HepG2 (cell line): Measurements from ENCODE around the gene TNFAIP8L1. TPM values are rescaled to one million over a fixed set of nuclear protein-coding genes. Genes with fewer than 3 reads are reported as not detected.

Experiments
- CEBPB ChIP-seq: IDR thresholded peaks from 2 replicates; pipeline ENCODE4 v1.6.1; 2011; ENCODE audit warnings: low read depth, low read length, improper control_type of control experiment, borderline replicate concordance
- EHMT2 ChIP-seq: fragments of 200-600 bp; sonication (generic); IDR thresholded peaks from 2 replicates; pipeline ENCODE4 v1.7.0; 2017; ENCODE audit warnings: antibody characterized with exemption, low read depth, low read length, borderline replicate concordance
- GFI1 ChIP-seq: sonication (generic); formaldehyde crosslinking; IDR thresholded peaks from 2 replicates; pipeline ENCODE4 v1.5.0; 2020; ENCODE audit warnings: missing genetic modification reagents, mild to moderate bottlenecking, borderline replicate concordance
- KDM6A ChIP-seq: IDR thresholded peaks from 2 replicates; pipeline ENCODE4 v1.6.1; 2016; ENCODE audit warnings: low read depth
- MAF1 ChIP-seq: sonication (generic); formaldehyde crosslinking; IDR thresholded peaks from 2 replicates; pipeline ENCODE4 v1.5.0; 2020; ENCODE audit warnings: missing genetic modification reagents, borderline replicate concordance
- NFRKB ChIP-seq: fragments of 450-650 bp; IDR thresholded peaks from 2 replicates; pipeline ENCODE4 v1.6.1; 2017
- PCBP2 ChIP-seq: fragments of 200-400 bp; formaldehyde crosslinking; optimal IDR thresholded peaks from 2 replicates; pipeline ENCODE3; 2018; ENCODE audit warnings: low read length, low read depth; ENCODE audit not compliant: poor library complexity, severe bottlenecking
- THRA ChIP-seq: sonication (generic); formaldehyde crosslinking; IDR thresholded peaks from 2 replicates; pipeline ENCODE4 v1.4.0; 2020; ENCODE audit warnings: missing genetic modification reagents, borderline replicate concordance
- ZFP62 ChIP-seq: sonication (generic); formaldehyde crosslinking; IDR thresholded peaks from 2 replicates; pipeline ENCODE4 v1.4.0; 2020; ENCODE audit warnings: missing genetic modification reagents
- ZFY ChIP-seq: sonication (generic); formaldehyde crosslinking; IDR thresholded peaks from 2 replicates; pipeline ENCODE4 v1.4.0; 2020; ENCODE audit warnings: missing genetic modification reagents
- ZNF232 ChIP-seq: sonication (generic); formaldehyde crosslinking; IDR thresholded peaks from 2 replicates; pipeline ENCODE4 v1.4.0; 2020; ENCODE audit warnings: missing genetic modification reagents, borderline replicate concordance
- ZNF24 ChIP-seq: fragments of 450-650 bp; IDR thresholded peaks from 2 replicates; pipeline ENCODE4 v1.6.1; 2017; ENCODE audit warnings: antibody characterized with exemption, mild to moderate bottlenecking
- ZNF253 ChIP-seq: sonication (generic); formaldehyde crosslinking; IDR thresholded peaks from 2 replicates; pipeline ENCODE4 v1.8.0; 2022; ENCODE audit warnings: mild to moderate bottlenecking, missing genetic modification reagents, borderline replicate concordance
- ZNF644 ChIP-seq: IDR thresholded peaks from 2 replicates; pipeline ENCODE4 v1.6.1; 2016; ENCODE audit warnings: low read depth
- polyA plus RNA-seq, 8 experiments: library from polyadenylated mRNA; depleted of rRNA in 3 of 8; stranded (reverse) in 7 of 8; unstranded in 1 of 8; fragments of >200 nt; fragmentation: Illumina TruSeq in 4 of 8; extraction: Trizol in 4 of 8; gene quantifications; 2 replicates each; pipeline versions ENCODE4 v1.2.1 to v1.2.3, GENCODE V29; 2011 to 2016; ENCODE audit warnings: low read depth in 4 of 8, missing spikeins in 1 of 8, mixed read lengths in 1 of 8; ENCODE audit not compliant: insufficient read depth in 1 of 8
- total RNA-seq, 5 experiments: library from RNA; depleted of rRNA; stranded (reverse); fragments of >200 nt; fragmentation: Illumina TruSeq; extraction: Trizol; gene quantifications; 2 replicates each; pipeline ENCODE4 v1.2.3, GENCODE V29; 2016; ENCODE audit warnings: low read depth in 1 of 5
- TF ChIP-seq, protein P1 (sequence below): sonication (generic); formaldehyde crosslinking; IDR thresholded peaks from 2 replicates; pipeline ENCODE4 v1.8.0; 2022; ENCODE audit warnings: missing genetic modification reagents, mild to moderate bottlenecking, borderline replicate concordance
- TF ChIP-seq, protein P2 (sequence below): sonication (generic); formaldehyde crosslinking; IDR thresholded peaks from 2 replicates; pipeline ENCODE4 v1.8.1; 2023; ENCODE audit warnings: mild to moderate bottlenecking, missing genetic modification reagents
- TF ChIP-seq, protein P3 (sequence below): sonication (generic); formaldehyde crosslinking; IDR thresholded peaks from 2 replicates; pipeline ENCODE4 v1.9.0; 2021; ENCODE audit warnings: mild to moderate bottlenecking, missing genetic modification reagents
- TF ChIP-seq, protein P4 (sequence below): fragments of 450-650 bp; IDR thresholded peaks from 2 replicates; pipeline ENCODE4 v1.6.1; 2017

Gene TNFAIP8L1
- total and polyA plus RNA-seq, 2 of the 13 experiments (the other 11 are each of a cell fraction or from before 2014, with no cell fraction given) = 13.4 to 21.4 TPM

DNA sequence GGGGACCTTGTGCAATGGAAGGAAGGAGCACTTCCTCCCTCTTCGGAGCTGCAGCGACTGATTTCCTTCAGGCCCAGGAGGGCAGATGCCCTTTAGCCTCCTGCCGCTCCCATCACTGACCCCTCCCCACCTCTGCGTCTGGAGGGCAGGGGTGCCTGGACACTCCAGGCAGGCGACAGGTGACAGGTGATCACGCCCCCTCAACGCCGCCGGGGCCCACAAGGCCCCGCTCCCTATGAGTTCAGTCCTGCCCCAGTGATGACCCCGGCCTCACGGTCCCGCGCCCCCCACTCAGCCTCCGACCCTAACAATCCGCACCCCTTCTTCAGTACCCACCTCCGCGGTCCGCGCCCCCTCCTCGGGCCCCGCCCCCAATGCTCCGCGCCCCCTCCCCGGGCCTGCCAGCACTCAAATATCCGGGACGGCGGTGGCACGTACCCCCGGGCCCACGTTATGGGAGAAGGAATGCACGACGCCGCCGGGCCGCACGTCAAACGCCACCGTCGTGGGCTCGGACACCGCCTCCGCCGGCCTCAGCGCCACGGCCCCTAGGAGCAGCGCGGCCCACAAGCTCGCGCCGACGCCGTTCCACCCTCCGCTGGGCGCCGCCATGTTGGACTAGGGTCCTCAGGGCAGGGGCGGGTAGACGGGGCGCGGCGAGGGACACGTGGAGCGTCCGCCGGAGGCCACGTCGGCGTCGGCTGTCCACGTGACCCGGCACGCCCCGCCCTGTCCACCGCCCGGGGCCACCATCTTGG, 30.6 kb downstream of the TNFAIP8L1 start, which contains the start of gene MYDGF (continued):
- TF ChIP-seq, protein P1, sequence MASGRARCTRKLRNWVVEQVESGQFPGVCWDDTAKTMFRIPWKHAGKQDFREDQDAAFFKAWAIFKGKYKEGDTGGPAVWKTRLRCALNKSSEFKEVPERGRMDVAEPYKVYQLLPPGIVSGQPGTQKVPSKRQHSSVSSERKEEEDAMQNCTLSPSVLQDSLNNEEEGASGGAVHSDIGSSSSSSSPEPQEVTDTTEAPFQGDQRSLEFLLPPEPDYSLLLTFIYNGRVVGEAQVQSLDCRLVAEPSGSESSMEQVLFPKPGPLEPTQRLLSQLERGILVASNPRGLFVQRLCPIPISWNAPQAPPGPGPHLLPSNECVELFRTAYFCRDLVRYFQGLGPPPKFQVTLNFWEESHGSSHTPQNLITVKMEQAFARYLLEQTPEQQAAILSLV (CRISPR knock-in tag) = peak; percentile 77
- TF ChIP-seq, protein P2, sequence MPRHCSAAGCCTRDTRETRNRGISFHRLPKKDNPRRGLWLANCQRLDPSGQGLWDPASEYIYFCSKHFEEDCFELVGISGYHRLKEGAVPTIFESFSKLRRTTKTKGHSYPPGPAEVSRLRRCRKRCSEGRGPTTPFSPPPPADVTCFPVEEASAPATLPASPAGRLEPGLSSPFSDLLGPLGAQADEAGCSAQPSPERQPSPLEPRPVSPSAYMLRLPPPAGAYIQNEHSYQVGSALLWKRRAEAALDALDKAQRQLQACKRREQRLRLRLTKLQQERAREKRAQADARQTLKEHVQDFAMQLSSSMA (CRISPR knock-in tag) = 0 out of 2 replicates have a peak, but pooled peaks have one; percentile 4
- TF ChIP-seq, protein P3, sequence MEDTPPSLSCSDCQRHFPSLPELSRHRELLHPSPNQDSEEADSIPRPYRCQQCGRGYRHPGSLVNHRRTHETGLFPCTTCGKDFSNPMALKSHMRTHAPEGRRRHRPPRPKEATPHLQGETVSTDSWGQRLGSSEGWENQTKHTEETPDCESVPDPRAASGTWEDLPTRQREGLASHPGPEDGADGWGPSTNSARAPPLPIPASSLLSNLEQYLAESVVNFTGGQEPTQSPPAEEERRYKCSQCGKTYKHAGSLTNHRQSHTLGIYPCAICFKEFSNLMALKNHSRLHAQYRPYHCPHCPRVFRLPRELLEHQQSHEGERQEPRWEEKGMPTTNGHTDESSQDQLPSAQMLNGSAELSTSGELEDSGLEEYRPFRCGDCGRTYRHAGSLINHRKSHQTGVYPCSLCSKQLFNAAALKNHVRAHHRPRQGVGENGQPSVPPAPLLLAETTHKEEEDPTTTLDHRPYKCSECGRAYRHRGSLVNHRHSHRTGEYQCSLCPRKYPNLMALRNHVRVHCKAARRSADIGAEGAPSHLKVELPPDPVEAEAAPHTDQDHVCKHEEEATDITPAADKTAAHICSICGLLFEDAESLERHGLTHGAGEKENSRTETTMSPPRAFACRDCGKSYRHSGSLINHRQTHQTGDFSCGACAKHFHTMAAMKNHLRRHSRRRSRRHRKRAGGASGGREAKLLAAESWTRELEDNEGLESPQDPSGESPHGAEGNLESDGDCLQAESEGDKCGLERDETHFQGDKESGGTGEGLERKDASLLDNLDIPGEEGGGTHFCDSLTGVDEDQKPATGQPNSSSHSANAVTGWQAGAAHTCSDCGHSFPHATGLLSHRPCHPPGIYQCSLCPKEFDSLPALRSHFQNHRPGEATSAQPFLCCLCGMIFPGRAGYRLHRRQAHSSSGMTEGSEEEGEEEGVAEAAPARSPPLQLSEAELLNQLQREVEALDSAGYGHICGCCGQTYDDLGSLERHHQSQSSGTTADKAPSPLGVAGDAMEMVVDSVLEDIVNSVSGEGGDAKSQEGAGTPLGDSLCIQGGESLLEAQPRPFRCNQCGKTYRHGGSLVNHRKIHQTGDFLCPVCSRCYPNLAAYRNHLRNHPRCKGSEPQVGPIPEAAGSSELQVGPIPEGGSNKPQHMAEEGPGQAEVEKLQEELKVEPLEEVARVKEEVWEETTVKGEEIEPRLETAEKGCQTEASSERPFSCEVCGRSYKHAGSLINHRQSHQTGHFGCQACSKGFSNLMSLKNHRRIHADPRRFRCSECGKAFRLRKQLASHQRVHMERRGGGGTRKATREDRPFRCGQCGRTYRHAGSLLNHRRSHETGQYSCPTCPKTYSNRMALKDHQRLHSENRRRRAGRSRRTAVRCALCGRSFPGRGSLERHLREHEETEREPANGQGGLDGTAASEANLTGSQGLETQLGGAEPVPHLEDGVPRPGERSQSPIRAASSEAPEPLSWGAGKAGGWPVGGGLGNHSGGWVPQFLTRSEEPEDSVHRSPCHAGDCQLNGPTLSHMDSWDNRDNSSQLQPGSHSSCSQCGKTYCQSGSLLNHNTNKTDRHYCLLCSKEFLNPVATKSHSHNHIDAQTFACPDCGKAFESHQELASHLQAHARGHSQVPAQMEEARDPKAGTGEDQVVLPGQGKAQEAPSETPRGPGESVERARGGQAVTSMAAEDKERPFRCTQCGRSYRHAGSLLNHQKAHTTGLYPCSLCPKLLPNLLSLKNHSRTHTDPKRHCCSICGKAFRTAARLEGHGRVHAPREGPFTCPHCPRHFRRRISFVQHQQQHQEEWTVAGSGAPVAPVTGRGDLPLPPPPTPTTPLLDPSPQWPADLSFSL (CRISPR knock-in tag) = no peak
- TF ChIP-seq ZFY (CRISPR knock-in tag) (peak; percentile 95), THRA (CRISPR knock-in tag) (no peak), ZNF253 (CRISPR knock-in tag) (0 out of 2 replicates have a peak, but pooled peaks have one; percentile 24), PCBP2 (no peak), NFRKB (no peak), ZNF232 (no peak; the same call in 1 of the 2 replicates), GFI1 (CRISPR knock-in tag) (no peak), KDM6A (CRISPR knock-in tag) (0 out of 2 replicates have a peak, but pooled peaks have one; percentile 14), ZNF24 (no peak), ZFP62 (CRISPR knock-in tag) (no peak), CEBPB (peak; percentile 1; the same call in 1 of the 2 replicates), ZNF644 (CRISPR knock-in tag) (no peak), MAF1 (CRISPR knock-in tag) (0 out of 2 replicates have a peak, but pooled peaks have one; percentile 15), EHMT2 (no peak)
- TF ChIP-seq, protein P4, sequence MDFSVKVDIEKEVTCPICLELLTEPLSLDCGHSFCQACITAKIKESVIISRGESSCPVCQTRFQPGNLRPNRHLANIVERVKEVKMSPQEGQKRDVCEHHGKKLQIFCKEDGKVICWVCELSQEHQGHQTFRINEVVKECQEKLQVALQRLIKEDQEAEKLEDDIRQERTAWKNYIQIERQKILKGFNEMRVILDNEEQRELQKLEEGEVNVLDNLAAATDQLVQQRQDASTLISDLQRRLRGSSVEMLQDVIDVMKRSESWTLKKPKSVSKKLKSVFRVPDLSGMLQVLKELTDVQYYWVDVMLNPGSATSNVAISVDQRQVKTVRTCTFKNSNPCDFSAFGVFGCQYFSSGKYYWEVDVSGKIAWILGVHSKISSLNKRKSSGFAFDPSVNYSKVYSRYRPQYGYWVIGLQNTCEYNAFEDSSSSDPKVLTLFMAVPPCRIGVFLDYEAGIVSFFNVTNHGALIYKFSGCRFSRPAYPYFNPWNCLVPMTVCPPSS = no peak
